ENCODE results near the gene ADARB2.
"Not testable (repeated sequence)": the region's sequence is repeated elsewhere in the genome, so short reads cannot be mapped to it uniquely, and the experiment has no call there.

The ADARB2 gene

DNA sequence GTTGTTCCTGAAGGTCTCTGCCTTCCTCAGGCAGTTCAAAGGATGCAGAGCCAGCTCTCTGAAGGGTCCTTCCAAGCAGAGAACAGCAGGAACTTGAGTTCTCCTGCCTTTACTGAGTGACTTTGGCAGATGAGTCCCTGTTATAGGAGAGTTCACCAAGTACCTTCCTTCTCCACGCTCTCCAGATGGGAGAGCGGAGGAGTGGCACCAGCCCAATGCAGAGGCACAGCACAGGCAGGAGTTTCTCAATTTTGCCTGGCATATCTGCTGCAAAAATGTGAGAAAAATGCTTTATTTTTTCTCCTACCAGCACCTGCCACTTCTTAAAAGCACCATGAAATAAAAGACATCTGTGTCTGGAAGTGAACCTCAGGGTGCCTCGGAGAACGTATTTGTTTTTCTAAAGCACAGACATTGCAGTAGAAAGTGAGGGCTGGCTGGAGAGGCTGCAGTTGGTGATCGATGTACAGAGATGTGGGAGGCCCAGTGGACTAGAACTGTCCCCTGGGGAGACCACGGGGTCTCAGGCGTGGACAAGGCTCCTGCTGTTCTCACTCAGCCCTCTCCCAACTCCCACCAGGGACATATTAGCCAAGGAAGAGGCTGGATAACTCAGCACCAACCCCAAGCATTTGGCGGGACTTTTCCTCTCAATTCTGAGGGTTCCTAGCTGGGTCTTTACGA, 506.6 kb downstream of the ADARB2 start:
- no peak for DNase-seq

DNA sequence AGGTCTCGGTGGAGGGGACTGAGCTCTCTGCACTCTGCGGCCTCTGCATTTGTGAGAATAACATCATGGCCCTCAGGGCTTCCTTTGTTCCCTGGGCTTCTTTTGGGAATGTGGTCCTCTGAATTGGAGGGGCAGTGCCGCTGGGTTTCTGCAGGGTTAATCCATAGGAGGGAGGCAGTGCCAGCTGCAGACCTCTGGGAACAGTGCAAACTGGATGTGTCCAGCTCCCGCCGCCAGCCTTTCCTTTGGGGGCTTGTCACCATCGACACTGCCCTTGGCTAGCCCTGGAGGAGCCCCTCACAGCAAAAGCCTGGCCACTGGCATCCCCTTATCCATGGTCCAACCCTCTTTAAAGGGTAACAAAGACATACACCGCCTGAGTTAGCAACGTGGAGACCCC, 507.2 kb downstream of the ADARB2 start:
- DNase-seq = no peak

DNA sequence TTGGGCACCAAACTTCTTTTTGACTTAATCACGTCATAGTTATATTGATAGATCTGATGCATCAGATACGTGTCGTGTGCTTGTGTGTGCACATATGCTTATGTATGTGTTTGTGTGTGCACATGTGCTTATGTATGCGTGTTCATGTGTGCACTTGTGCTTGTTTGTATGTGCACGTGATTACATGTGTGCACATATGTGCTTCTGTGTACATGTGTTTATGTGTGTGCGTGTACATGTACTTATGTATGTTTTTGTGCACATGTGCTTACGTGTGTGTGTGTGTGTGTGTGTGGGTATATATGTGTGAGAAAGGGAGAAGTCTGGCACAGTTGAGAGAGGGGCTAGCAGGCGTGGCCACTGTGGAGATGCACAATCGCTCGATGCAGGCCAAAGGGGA, 507.8 kb downstream of the ADARB2 start:
- DNase-seq = no peak

DNA sequence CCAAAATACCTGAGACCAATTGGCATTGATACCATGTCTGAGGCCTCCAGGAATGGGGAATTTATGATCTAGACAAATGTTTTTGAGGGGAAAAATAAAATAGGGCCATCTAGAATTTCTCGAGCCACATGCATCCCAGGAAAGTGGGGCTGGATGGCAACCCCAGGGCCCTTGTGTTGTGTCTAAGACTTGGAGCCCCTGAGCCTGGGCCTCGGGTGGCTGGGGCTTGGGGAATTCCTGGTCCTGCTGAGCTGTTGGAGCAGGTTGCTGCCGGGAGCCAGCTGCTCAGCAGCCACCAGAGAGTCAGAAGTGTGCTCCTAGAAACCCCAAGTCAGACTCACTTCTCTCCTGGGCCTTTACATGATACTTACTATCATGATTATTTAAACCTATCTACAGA, 508.2 kb downstream of the ADARB2 start:
- no peak for DNase-seq

DNA sequence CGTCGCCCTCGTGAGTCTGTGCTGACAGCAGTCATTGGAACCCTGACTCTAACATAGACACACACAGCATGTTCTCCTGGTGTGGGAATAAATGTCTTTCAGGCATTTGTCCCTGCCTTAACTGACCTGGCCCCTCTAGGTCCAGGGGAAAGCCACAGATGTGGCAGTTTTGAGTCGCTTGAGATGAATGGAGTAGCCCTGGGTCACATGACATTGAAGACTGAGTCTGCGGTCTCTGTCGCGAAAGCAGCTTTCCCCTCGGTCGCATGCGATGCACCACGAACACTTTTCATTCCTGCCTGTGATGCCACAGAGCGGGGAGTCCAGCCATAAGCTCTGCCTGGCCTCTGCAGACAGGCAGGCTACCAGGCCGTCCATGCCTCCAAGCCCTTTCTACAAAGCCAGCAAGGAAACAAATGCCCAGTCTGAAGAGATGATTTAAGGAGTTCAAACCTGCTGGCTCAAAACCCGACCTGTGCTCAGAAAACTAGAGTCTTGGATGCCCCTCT, 508.8 kb downstream of the ADARB2 start:
- no peak for DNase-seq

- no peak for DNase-seq
These were observed 509.6 kb downstream of the ADARB2 start for GRCh38 chr10:1227510-1228402.

GRCh38 chr10:1226907-1227306, 510.4 kb downstream of the ADARB2 start:
- not testable (repeated sequence) for DNase-seq

DNA sequence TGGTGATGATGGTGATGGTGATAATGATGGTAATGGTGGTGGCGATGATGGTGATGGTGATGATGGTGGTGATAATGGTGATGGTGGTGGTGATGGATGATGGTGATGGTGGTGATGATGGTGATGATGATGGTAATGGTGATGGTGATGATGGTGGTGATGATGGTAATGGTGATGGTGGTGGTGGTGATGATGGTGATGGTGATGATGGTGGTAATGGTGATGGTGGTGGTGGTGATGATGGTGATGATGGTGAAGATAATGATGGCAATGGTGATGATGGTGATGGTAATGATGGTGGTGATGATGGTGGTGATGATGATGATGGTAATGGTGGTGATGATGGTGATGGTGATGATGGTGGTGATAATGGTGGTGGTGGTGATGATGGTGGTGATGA, 517.5 kb downstream of the ADARB2 start:
- DNase-seq = not testable (repeated sequence)

DNA sequence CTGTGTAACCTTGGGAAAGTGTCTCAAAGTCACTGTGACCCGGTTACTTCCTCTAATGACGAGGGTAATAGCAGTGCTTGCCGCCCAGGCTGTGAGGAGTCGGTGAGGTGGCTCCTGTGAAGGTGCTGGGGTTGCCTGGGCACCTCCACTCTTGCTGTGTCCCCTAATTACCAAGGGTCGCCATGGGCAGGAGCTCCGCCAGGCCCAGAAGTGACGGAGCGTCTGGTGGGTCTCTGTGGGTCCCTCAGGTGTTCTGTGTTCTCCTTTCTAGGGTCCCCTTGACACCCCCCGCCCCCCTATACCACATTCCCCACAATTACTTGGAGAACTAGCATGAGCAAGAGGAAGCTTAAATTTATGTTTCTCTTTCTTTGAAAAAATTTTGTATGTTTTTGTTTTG, 519.7 kb downstream of the ADARB2 start:
- no peak for DNase-seq

GRCh38 chr10:1217237-1217587, 520.1 kb downstream of the ADARB2 start:
- no peak for DNase-seq

DNA sequence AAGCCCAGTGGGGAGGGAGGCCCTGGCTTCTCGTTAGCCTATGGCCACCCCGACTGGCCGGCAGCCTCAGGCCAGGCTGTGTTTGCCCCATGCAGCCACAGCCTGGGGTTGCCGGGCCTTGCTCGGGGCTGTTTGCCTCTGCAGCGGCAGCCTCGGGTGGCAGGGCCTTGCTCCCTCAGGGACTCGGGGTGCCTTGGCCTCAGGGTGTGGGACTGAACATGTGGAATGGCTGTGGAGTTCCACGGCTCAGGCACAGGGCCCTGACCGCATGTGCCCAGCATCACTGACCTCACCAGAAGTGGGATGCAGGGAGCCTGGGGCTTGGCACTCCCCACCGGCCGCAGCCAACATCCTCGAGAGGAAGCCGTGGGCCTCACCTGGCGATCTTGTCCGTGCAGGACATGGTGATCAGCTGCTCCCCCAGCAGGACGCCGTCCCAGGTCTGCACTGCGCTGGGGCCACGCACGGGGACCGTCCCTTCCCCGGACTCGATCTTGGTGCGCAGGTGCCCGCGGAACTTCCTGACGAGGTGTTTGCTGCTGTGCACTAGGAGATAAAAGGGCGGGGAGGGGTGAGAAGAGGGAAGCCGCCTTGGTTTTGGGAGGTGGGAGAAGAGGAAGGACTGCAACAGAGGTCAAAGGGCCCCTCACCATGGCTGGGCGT, 520.6 kb downstream of the ADARB2 start:
- no peak for DNase-seq

DNA sequence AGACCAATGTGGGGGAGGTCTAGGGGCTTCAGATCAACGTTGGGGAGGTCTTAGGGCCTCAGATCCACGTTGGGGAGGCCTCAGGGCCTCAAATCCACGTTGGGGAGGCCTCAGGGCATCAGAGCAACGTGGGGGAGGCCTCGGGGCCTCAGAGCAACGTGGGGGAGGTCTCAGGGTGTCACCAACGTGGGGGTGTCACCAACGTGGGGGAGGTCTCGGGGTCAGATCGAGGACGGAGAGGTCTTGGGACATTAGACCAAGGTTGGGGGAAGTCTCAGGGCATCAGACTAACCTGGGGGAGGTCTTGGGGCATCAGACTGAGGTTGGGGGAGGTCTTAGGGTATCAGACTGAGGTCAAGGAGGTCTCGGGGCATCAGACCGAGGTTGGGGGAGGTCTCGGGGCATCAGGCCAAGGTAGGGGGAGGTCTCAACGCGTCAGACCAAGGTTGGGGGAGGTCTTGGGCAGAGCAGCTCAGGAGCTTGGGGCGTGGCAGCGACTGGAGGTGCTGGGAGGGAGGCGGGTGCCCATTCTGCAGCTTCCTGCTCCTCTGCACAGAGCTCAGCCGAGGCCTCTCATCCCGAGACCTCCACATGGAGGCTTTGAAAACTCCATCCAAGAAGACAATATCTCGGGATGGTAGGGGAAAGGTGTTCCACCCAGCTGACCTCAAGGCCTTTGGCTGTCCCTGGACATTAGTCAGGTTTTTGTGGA, 521.3 kb downstream of the ADARB2 start:
- no peak for DNase-seq

DNA sequence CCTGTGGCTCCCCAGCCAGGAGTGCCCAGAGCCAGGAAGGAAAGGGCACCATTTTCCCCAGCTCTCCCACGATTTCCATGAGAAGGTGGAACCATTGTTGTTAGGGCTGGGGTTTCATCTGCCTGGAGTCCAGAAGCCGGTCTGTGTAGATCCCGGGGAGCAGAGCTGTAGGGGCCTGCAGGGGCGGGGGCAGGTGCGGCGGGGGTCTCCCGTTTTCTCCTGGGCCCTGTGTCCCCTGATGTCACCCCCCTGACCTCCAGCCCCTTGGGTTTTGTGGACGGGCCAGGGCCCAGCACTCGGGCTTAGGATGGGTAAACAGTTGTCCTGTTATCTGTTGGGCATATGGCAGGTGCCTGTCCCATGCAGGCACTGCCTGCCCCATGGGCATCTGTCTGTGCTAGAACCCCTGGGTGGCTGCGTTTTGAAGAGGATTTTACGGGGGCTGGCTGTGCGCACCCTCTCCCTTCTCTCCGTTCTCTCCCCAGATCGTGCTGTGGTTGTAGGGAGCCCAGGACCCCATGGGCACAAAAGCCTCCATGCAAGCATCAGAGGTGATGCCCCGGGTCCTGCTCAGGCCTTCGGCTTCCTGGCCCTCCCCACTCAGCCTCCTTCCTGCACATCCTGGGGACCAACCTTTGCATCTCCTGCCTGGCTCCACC, 522.3 kb downstream of the ADARB2 start:
- no peak for DNase-seq

- DNase-seq = no peak
These were observed 523.2 kb downstream of the ADARB2 start for GRCh38 chr10:1214071-1214675.

GRCh38 chr10:1213252-1214070, 523.9 kb downstream of the ADARB2 start:
- DNase-seq = no peak

DNA sequence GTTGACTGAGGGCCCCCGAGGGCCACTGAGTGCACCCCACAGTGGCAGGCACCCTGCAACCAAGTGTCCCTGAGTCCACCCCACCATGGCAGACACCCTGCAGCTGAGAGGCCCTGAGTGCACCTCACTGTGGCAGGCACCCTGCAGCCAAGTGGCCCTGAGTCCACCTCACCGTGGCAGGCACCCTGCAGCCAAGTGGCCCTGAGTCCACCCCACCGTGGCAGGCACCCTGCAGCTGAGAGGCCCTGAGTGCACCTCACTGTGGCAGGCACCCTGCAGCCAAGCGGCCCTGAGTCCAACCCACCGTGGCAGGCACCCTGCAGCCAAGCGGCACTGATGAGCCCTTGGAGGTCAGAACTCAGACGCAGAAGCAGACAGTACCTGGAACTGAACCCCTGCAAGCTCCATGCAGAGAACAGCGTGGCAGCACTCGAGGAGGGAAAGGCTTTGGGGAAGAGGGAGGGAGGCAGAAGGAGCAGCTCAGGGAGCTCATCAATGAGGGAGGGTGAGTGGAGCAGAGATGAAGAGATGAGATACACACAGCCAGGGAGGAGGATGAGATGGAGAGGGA, 524.7 kb downstream of the ADARB2 start:
- no peak for DNase-seq

- no peak for DNase-seq
These were observed 525.3 kb downstream of the ADARB2 start for GRCh38 chr10:1211844-1212570.

DNA sequence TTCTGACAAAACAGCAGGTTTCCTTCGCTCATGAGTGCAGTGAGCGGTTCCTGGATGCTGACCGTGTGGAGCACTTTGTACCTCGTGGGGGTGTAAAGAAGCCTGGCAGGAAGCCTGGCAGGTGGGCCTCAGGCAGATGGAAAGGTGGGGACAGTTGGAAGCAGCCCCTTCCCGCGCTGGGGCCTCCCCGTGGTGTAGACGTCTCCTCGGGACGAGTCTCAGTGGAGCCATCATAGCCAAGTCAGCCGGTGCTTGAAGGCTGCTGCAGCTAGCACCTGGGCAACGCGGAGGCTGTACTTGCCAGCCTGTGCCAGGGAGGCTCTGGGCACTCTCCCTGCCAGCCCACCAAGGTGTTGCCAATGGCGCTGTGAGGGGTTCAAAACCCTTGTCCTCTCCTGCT, 526.7 kb downstream of the ADARB2 start:
- no peak for DNase-seq

- DNase-seq = no peak
These were observed 527.9 kb downstream of the ADARB2 start for GRCh38 chr10:1209355-1209979.
